H1 (cell line): Measurements from ENCODE around the gene APP. TPM values are rescaled to one million over a fixed set of nuclear protein-coding genes. Genes with fewer than 3 reads are reported as not detected.
A peak's percentile ranks its signal among the peaks of the same experiment; 100 is the strongest.

ENCODE experiments used
- CTCF ChIA-PET: fragments of 300-600 bp; sonication (Branson Sonifier 250); formaldehyde crosslinking; loops from one replicate; lab custom pipeline; 2021; ENCODE audit not compliant: partially characterized antibody; lab: Charles Lee
- POLR2A ChIA-PET: fragments of 300-600 bp; sonication (Branson Sonifier 250); formaldehyde crosslinking; loops from one replicate; lab custom pipeline; 2021; ENCODE audit warnings: inconsistent platforms; ENCODE audit not compliant: partially characterized antibody; lab: Charles Lee
- DNase-seq, 2 experiments: peaks; one replicate each; pipeline versions ENCODE4 v3.0.0 to v3.0.0-alpha.2; 2010 to 2022; ENCODE audit warnings: low spot score in 2 of 2, low read depth in 1 of 2, mixed read lengths in 1 of 2
- FAIRE-seq: peaks from 2 replicates; lab custom pipeline; 2011; peaks lifted over from hg19 to GRCh38; lab: Jason Lieb, UNC
- H2AFZ ChIP-seq: 2 replicates; pipeline ENCODE4 v1.8.1; 2012; ENCODE audit warnings: low read length, inconsistent platforms
- H2AK5ac ChIP-seq: 2 replicates; pipeline ENCODE4 v1.6.1; 2013; ENCODE audit warnings: low read depth, low read length
- H2BK120ac ChIP-seq: replicated peaks from 2 replicates; pipeline ENCODE3; 2013; ENCODE audit warnings: low read depth, low read length, inconsistent platforms
- H2BK12ac ChIP-seq: 2 replicates; pipeline ENCODE4 v1.6.1; 2013; ENCODE audit warnings: low read depth, low read length
- H2BK15ac ChIP-seq: 2 replicates; pipeline ENCODE4 v1.6.1; 2013; ENCODE audit warnings: low read length
- H2BK20ac ChIP-seq: 2 replicates; pipeline ENCODE4 v1.6.1; 2013; ENCODE audit warnings: low read length
- H2BK5ac ChIP-seq: 2 replicates; pipeline ENCODE4 v1.6.1; 2013; ENCODE audit warnings: low read depth, low read length
- H3K14ac ChIP-seq: 2 replicates; pipeline ENCODE4 v1.6.1; 2013; ENCODE audit warnings: inconsistent platforms; ENCODE audit not compliant: insufficient read length
- H3K18ac ChIP-seq: 2 replicates; pipeline ENCODE4 v1.6.1; 2013; ENCODE audit warnings: low read length; ENCODE audit errors: extremely low read depth
- H3K23ac ChIP-seq: 2 replicates; pipeline ENCODE4 v1.6.1; 2013; ENCODE audit warnings: inconsistent platforms; ENCODE audit not compliant: insufficient read length
- H3K23me2 ChIP-seq: 2 replicates; pipeline ENCODE4 v1.6.1; 2013; ENCODE audit warnings: low read depth, low read length
- H3K27ac ChIP-seq: 2 replicates; pipeline ENCODE4 v1.6.1; 2011; ENCODE audit warnings: low read depth, low read length, inconsistent platforms
- H3K27me3 ChIP-seq, 4 experiments: replicated peaks in 1 of 4; 1 replicate in 1 of 4; 2 replicates in 3 of 4; pipeline versions ENCODE4 v1.6.1 to v1.8.1; 2011 to 2013; ENCODE audit warnings: low read length in 3 of 4, mild to moderate bottlenecking in 3 of 4, inconsistent platforms in 2 of 4, mixed read lengths in 2 of 4, moderate library complexity in 1 of 4; ENCODE audit not compliant: control insufficient read depth in 3 of 4, insufficient read depth in 3 of 4; ENCODE audit errors: extremely low read depth in 1 of 4
- H3K36me3 ChIP-seq, 4 experiments: 2 replicates each; pipeline versions ENCODE4 v1.6.1 to v1.8.1; 2011 to 2013; ENCODE audit warnings: mild to moderate bottlenecking in 4 of 4, low read length in 3 of 4, moderate library complexity in 2 of 4, control low read depth in 1 of 4, inconsistent platforms in 1 of 4; ENCODE audit not compliant: insufficient read depth in 4 of 4, control insufficient read depth in 2 of 4
- H3K4ac ChIP-seq: replicated peaks from 2 replicates; pipeline ENCODE3; 2013; ENCODE audit warnings: low read length, low read depth, mixed read lengths, inconsistent platforms; ENCODE audit not compliant: insufficient read length
- H3K4me1 ChIP-seq, 4 experiments: replicated peaks in 1 of 4; 1 replicate in 1 of 4; 2 replicates in 3 of 4; pipeline versions ENCODE4 v1.6.1 to v1.8.1; 2011 to 2013; ENCODE audit warnings: low read length in 3 of 4, inconsistent platforms in 2 of 4, mixed read lengths in 1 of 4; ENCODE audit not compliant: insufficient read depth in 4 of 4, control insufficient read depth in 3 of 4
- H3K4me2 ChIP-seq, 2 experiments: 2 replicates each; pipeline versions ENCODE4 v1.6.1 to v1.8.1; 2011 to 2013; ENCODE audit warnings: low read depth in 2 of 2, low read length in 2 of 2, control low read depth in 1 of 2, inconsistent platforms in 1 of 2, mild to moderate bottlenecking in 1 of 2; ENCODE audit not compliant: insufficient read depth in 1 of 2
- H3K4me3 ChIP-seq, 4 experiments: fragments of 200-600, 300-600 bp in 1 of 4; sonication (generic), shearing (Covaris generic), sonication (Bioruptor Twin) in 1 of 4; 2 replicates each; pipeline versions ENCODE4 v1.5.1 to v1.8.1; 2011 to 2016; ENCODE audit warnings: low read length in 4 of 4, low read depth in 3 of 4, control low read depth in 2 of 4, inconsistent platforms in 2 of 4, mild to moderate bottlenecking in 2 of 4, mixed read lengths in 1 of 4, moderate library complexity in 1 of 4; ENCODE audit not compliant: insufficient read depth in 2 of 4; ENCODE audit errors: extremely low read depth in 1 of 4
- H3K56ac ChIP-seq: replicated peaks from 2 replicates; pipeline ENCODE3; 2013; ENCODE audit warnings: low read depth, mild to moderate bottlenecking, mixed read lengths, low read length, inconsistent platforms; ENCODE audit not compliant: insufficient read length
- H3K79me1 ChIP-seq: 2 replicates; pipeline ENCODE4 v1.6.1; 2013; ENCODE audit warnings: low read depth, low read length, control low read depth
- H3K79me2 ChIP-seq, 2 experiments: 2 replicates each; pipeline versions ENCODE4 v1.6.1 to v1.8.1; 2012 to 2013; ENCODE audit warnings: low read length in 2 of 2, mild to moderate bottlenecking in 2 of 2, inconsistent platforms in 1 of 2; ENCODE audit not compliant: insufficient read depth in 2 of 2, control insufficient read depth in 1 of 2
- H3K9ac ChIP-seq, 4 experiments: replicated peaks in 1 of 4; 1 replicate in 1 of 4; 2 replicates in 3 of 4; pipeline versions ENCODE4 v1.6.1 to v1.8.1; 2011 to 2013; ENCODE audit warnings: low read depth in 3 of 4, low read length in 3 of 4, control low read depth in 2 of 4, mild to moderate bottlenecking in 2 of 4, moderate library complexity in 2 of 4, inconsistent platforms in 1 of 4; ENCODE audit errors: extremely low read depth in 1 of 4
- H3K9me3 ChIP-seq, 2 experiments: 2 replicates each; pipeline versions ENCODE4 v1.6.1 to v1.8.1; 2012 to 2013; ENCODE audit warnings: mild to moderate bottlenecking in 2 of 2, moderate library complexity in 2 of 2, control low read depth in 1 of 2, inconsistent platforms in 1 of 2, low read depth in 1 of 2, low read length in 1 of 2, mixed read lengths in 1 of 2; ENCODE audit not compliant: insufficient read depth in 2 of 2
- H4K20me1 ChIP-seq, 2 experiments: replicated peaks in 1 of 2; 2 replicates each; pipeline versions ENCODE3 to v1.8.1; 2011 to 2013; ENCODE audit warnings: inconsistent platforms in 2 of 2, low read length in 2 of 2, mild to moderate bottlenecking in 1 of 2; ENCODE audit not compliant: insufficient read depth in 2 of 2, control insufficient read depth in 1 of 2
- H4K5ac ChIP-seq: 2 replicates; pipeline ENCODE4 v1.6.1; 2013; ENCODE audit warnings: low read length, low read depth, mixed read lengths, inconsistent platforms; ENCODE audit not compliant: insufficient read length
- H4K8ac ChIP-seq: 2 replicates; pipeline ENCODE4 v1.8.0; 2013; ENCODE audit warnings: mild to moderate bottlenecking, moderate library complexity, low read length, inconsistent platforms; ENCODE audit not compliant: insufficient read depth; ENCODE audit errors: extremely low read depth
- H4K91ac ChIP-seq: replicated peaks from 2 replicates; pipeline ENCODE3; 2013; ENCODE audit warnings: low read length, mixed read lengths, inconsistent platforms; ENCODE audit not compliant: insufficient read length
- EP300 ChIP-seq, 2 experiments: IDR thresholded peaks; 1 replicate in 1 of 2; 2 replicates in 1 of 2; pipeline ENCODE4 v1.6.1; 2011 to 2012; ENCODE audit warnings: low read depth in 2 of 2, low read length in 2 of 2, mild to moderate bottlenecking in 2 of 2, borderline replicate concordance in 1 of 2, inconsistent platforms in 1 of 2, moderate library complexity in 1 of 2
- POLR2A ChIP-seq, 2 experiments: IDR thresholded peaks; 1 replicate in 1 of 2; 2 replicates in 1 of 2; pipeline ENCODE4 v1.6.1; 2011; ENCODE audit warnings: low read depth in 2 of 2, low read length in 2 of 2, mild to moderate bottlenecking in 2 of 2; ENCODE audit errors: control extremely low read depth in 1 of 2
- RAD21 ChIP-seq, 2 experiments: IDR thresholded peaks in 1 of 2; conservative IDR thresholded peaks in 1 of 2; 2 replicates each; pipeline ENCODE4 v1.6.1; 2011; ENCODE audit warnings: low read depth in 2 of 2, low read length in 2 of 2, improper control_type of control experiment in 1 of 2, inconsistent platforms in 1 of 2, mild to moderate bottlenecking in 1 of 2, moderate library complexity in 1 of 2
- SAP30 ChIP-seq: fragments of 300-600 bp; sonication (generic); IDR thresholded peaks from 2 replicates; pipeline ENCODE4 v1.7.1; 2012; ENCODE audit warnings: low read length, moderate library complexity, mild to moderate bottlenecking, inconsistent platforms; ENCODE audit not compliant: insufficient read depth, insufficient replicate concordance
- SIN3A ChIP-seq, 2 experiments: IDR thresholded peaks in 1 of 2; conservative IDR thresholded peaks in 1 of 2; 2 replicates each; pipeline ENCODE4 v1.6.1; 2011 to 2012; ENCODE audit warnings: low read length in 2 of 2, improper control_type of control experiment in 1 of 2, low read depth in 1 of 2, mild to moderate bottlenecking in 1 of 2
- TEAD4 ChIP-seq: IDR thresholded peaks from 2 replicates; pipeline ENCODE4 v1.6.1; 2012; ENCODE audit warnings: low read depth, low read length, inconsistent platforms, mixed read lengths
- YY1 ChIP-seq: IDR thresholded peaks from 2 replicates; pipeline ENCODE4 v1.6.1; 2011; ENCODE audit warnings: low read depth, mild to moderate bottlenecking, low read length
- WGBS, 2 experiments: shearing (Covaris generic) in 1 of 2; methylation state at CpG; one replicate each; pipeline versions ENCODE4 v1.1.6 to v1.1.7; 2013 to 2015; ENCODE audit warnings: low lambda C conversion rate in 2 of 2, mixed read lengths in 2 of 2, inconsistent platforms in 1 of 2, low coverage in 1 of 2, missing lambda C conversion rate in 1 of 2; ENCODE audit not compliant: insufficient replicate concordance in 2 of 2, insufficient coverage in 1 of 2, insufficient read length in 1 of 2; ENCODE audit errors: extremely low coverage in 1 of 2, missing lambda C conversion rate in 1 of 2; 5-methylcytosine and 5-hydroxymethylcytosine counted together
- polyA plus RNA-seq, 7 experiments: library from polyadenylated mRNA; depleted of rRNA in 3 of 7; stranded (reverse) in 5 of 7; unstranded in 2 of 7; fragments of >200 nt in 5 of 7; fragments of 200-250 nt in 2 of 7; gene quantifications; 1 replicate in 5 of 7; 2 replicates in 1 of 7; 4 replicates in 1 of 7; pipeline versions ENCODE4 v1.2.1 to v1.2.3, GENCODE V29; 2011 to 2013; ENCODE audit warnings: missing spikeins in 2 of 7, mixed read lengths in 2 of 7
- total RNA-seq: library from RNA; stranded (reverse); fragmentation: NEBNext Ultra II Directional; extraction: Animal tissue kit (Norgen Biotek cat#: 25700); gene quantifications from 2 replicates; pipeline ENCODE4 v1.2.1, GENCODE V29; 2021
- TF ChIP-seq, protein P1 (sequence below): IDR thresholded peaks from 2 replicates; pipeline ENCODE4 v1.6.1; 2011; ENCODE audit warnings: low read depth, mild to moderate bottlenecking, low read length; ENCODE audit not compliant: insufficient read depth
- TF ChIP-seq, protein P2 (sequence below), 3 experiments: IDR thresholded peaks; 1 replicate in 2 of 3; 2 replicates in 1 of 3; pipeline versions ENCODE4 v1.5.1 to v1.6.1; 2011; ENCODE audit warnings: low read length in 3 of 3, mild to moderate bottlenecking in 3 of 3, inconsistent platforms in 2 of 3, low read depth in 1 of 3, moderate library complexity in 1 of 3; ENCODE audit not compliant: insufficient read depth in 1 of 3; ENCODE audit errors: control extremely low read depth in 1 of 3

Gene APP
- total and polyA plus RNA-seq, 2 of the 8 experiments (the other 6 are each of a cell fraction or from before 2014, with no cell fraction given) = 375 to 551 TPM

DNA sequence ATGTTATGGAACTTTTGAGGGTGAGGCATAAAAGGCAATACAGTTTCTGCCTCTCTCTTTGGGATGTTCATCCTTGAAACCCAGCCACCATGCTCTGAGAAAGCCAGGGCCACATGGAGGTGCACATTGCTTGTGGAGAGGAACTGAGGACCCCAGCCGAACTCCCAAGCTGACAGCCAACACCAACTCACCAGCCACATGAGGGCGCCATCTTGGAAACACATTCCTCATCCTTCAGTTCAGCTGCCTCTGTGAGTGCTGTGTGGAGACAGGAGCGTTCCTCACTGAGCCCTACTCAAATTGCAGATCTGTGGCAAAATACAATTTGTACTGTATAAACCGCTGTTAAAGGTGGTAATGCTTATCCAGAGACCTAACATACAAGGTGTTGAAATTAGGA, 298.3 kb downstream of the APP start:
- no peak overlapping the region for H2AK5ac ChIP-seq
- H3K27me3 ChIP-seq = no peaks in the 10 kb centered on the region
- no peaks in the 10 kb centered on the region for H4K20me1 ChIP-seq
- H4K5ac ChIP-seq = no peak overlapping the region
- no peak overlapping the region for H3K18ac ChIP-seq
- H3K4me2 ChIP-seq = no peak overlapping the region
- H3K79me2 ChIP-seq = no peaks in the 10 kb centered on the region
- peaks cover 0 to 2% (median 0%) of the 10 kb centered on the region in 4 experiments; a peak in 2 of 7 replicates for H3K4me1 ChIP-seq
- ChIA-PET CTCF (interaction anchor here (0.5 to 2.9 kb wide), 11 partner anchors 10 to 304 kb away, joined by 3 to 10 read pairs (median 3); no protein-coding TSS in a partner anchor), POLR2A (no interaction called here)
- H3K23me2 ChIP-seq = no peaks in the 10 kb centered on the region
- H3K79me1 ChIP-seq = no peaks in the 10 kb centered on the region
- H4K8ac ChIP-seq = no peak overlapping the region; the same call in 1 of the 2 replicates
- no peak overlapping the region for H3K27ac ChIP-seq
- no peak overlapping the region for H3K4ac ChIP-seq
- H2BK20ac ChIP-seq = no peak overlapping the region
- no peak overlapping the region for H4K91ac ChIP-seq
- no peak for TF ChIP-seq EP300 (IDR thresholded peaks at IDR 0.05; ENCODE audit: borderline replicate concordance in 1 of 2, low read depth in 2 of 2, low read length in 2 of 2)
- TF ChIP-seq YY1 = peak; percentile 63
- TF ChIP-seq TEAD4 = peak; percentile 72
- TF ChIP-seq, protein P1, sequence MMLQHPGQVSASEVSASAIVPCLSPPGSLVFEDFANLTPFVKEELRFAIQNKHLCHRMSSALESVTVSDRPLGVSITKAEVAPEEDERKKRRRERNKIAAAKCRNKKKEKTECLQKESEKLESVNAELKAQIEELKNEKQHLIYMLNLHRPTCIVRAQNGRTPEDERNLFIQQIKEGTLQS = no peak
- TF ChIP-seq, protein P2, sequence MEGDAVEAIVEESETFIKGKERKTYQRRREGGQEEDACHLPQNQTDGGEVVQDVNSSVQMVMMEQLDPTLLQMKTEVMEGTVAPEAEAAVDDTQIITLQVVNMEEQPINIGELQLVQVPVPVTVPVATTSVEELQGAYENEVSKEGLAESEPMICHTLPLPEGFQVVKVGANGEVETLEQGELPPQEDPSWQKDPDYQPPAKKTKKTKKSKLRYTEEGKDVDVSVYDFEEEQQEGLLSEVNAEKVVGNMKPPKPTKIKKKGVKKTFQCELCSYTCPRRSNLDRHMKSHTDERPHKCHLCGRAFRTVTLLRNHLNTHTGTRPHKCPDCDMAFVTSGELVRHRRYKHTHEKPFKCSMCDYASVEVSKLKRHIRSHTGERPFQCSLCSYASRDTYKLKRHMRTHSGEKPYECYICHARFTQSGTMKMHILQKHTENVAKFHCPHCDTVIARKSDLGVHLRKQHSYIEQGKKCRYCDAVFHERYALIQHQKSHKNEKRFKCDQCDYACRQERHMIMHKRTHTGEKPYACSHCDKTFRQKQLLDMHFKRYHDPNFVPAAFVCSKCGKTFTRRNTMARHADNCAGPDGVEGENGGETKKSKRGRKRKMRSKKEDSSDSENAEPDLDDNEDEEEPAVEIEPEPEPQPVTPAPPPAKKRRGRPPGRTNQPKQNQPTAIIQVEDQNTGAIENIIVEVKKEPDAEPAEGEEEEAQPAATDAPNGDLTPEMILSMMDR (IDR thresholded peaks at IDR 0.05; ENCODE audit: control extremely low read depth in 1 of 3, insufficient read depth in 1 of 3, low read depth in 1 of 3, low read length in 3 of 3) = peak; percentile 41 to 61 (median 57)
- TF ChIP-seq POLR2A (IDR thresholded peaks at IDR 0.05; ENCODE audit: control extremely low read depth in 1 of 2, low read depth in 2 of 2, low read length in 2 of 2) = no peak
- TF ChIP-seq RAD21 (IDR thresholded peaks at IDR 0.05 in 1 of 2, conservative IDR thresholded peaks at IDR 0.05 in 1 of 2; ENCODE audit: low read depth in 2 of 2, low read length in 2 of 2) = peak; percentile 33 to 37; a peak in 3 of 4 replicates
- no peak for TF ChIP-seq SIN3A (conservative IDR thresholded peaks at IDR 0.05 in 1 of 2, IDR thresholded peaks at IDR 0.05 in 1 of 2; ENCODE audit: low read depth in 1 of 2, low read length in 2 of 2)
- no peak for TF ChIP-seq SAP30
- H3K56ac ChIP-seq = no peak overlapping the region
- WGBS, 2 experiments = 83% methylated on average over 4 of the region's 4 CpGs; no CpG with 5 or more reads in 1 of the 2 experiments
- H2BK120ac ChIP-seq = no peak overlapping the region
- FAIRE-seq = peak; percentile 69
- no peak overlapping the region for H3K23ac ChIP-seq
- no peak overlapping the region for H2AFZ ChIP-seq
- no peak overlapping the region for H3K9ac ChIP-seq
- H3K36me3 ChIP-seq = no peaks in the 10 kb centered on the region
- no peak overlapping the region for H2BK12ac ChIP-seq
- H2BK15ac ChIP-seq = no peak overlapping the region
- no peak overlapping the region for H2BK5ac ChIP-seq
- peak in 1 of 2 experiments; percentile 71 for DNase-seq
- no peaks in the 10 kb centered on the region for H3K9me3 ChIP-seq
- H3K4me3 ChIP-seq = no peak overlapping the region
- no peak overlapping the region for H3K14ac ChIP-seq
